Neural cell (in vitro differentiated cells): ENCODE results near the gene SOCS6.

ENCODE experiments used
- CTCF ChIP-seq: fragments of 450-650 bp; IDR thresholded peaks from 2 replicates; pipeline ENCODE4 v1.5.1; 2014; ENCODE audit warnings: antibody characterized with exemption, mild to moderate bottlenecking, moderate library complexity; ENCODE audit not compliant: poor library complexity, severe bottlenecking
- EP300 ChIP-seq: fragments of 450-650 bp; conservative IDR thresholded peaks from 2 replicates; pipeline ENCODE4 v1.6.1; 2014; ENCODE audit warnings: antibody characterized with exemption, mild to moderate bottlenecking, moderate library complexity; ENCODE audit not compliant: poor library complexity, severe bottlenecking
- EZH2 ChIP-seq: fragments of 200-600, 300-800 bp; shearing (Covaris generic), sonication (generic); IDR thresholded peaks from 2 replicates; pipeline ENCODE4 v1.6.1; 2014; ENCODE audit warnings: antibody characterized with exemption, low read length, borderline replicate concordance, mild to moderate bottlenecking; ENCODE audit not compliant: insufficient read depth, poor library complexity, severe bottlenecking
- MXI1 ChIP-seq: fragments of 450-650 bp; conservative IDR thresholded peaks from 2 replicates; pipeline ENCODE4 v1.6.1; 2014; ENCODE audit warnings: antibody characterized with exemption, mild to moderate bottlenecking; ENCODE audit not compliant: poor library complexity, severe bottlenecking
- POLR2AphosphoS5 ChIP-seq: IDR thresholded peaks from 2 replicates; pipeline ENCODE4 v1.6.1; 2012
- RAD21 ChIP-seq: fragments of 450-650 bp; conservative IDR thresholded peaks from 2 replicates; pipeline ENCODE4 v1.6.1; 2014; ENCODE audit warnings: antibody characterized with exemption, mild to moderate bottlenecking, moderate library complexity
- SMC3 ChIP-seq: fragments of 450-650 bp; conservative IDR thresholded peaks from 2 replicates; pipeline ENCODE4 v1.6.1; 2014; ENCODE audit warnings: antibody characterized with exemption, mild to moderate bottlenecking, moderate library complexity; ENCODE audit not compliant: poor library complexity
- TAF1 ChIP-seq: IDR thresholded peaks from 2 replicates; pipeline ENCODE4 v1.6.1; 2012; ENCODE audit warnings: low read depth
- TF ChIP-seq, protein P1 (sequence below): IDR thresholded peaks from 2 replicates; pipeline ENCODE4 v1.6.1; 2012; ENCODE audit warnings: borderline replicate concordance

DNA sequence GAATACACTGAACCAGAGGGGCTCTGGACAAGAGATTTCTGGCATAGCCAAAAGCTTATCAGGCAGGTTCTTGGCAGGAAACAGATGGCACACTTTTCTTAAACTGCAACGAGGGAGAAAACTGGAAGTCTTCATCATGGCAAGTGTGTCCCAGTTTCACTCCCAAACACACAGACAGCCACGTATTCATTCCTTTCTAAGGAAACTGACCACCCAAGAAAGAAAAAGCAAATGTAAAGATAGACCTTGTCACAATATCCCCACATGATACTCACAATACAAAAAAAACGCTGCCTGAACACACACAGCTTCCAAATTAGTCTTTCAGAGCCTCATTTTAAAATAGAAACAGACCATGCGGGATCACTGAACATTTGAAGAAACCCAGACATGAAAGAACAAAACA lies 42.8 kb upstream of the SOCS6 start:
- TF ChIP-seq CTCF (no peak), RAD21 (no peak), EP300 (no peak), POLR2AphosphoS5 (no peak), TAF1 (no peak), SMC3 (no peak), EZH2 (no peak), MXI1 (no peak)
- TF ChIP-seq, protein P1, sequence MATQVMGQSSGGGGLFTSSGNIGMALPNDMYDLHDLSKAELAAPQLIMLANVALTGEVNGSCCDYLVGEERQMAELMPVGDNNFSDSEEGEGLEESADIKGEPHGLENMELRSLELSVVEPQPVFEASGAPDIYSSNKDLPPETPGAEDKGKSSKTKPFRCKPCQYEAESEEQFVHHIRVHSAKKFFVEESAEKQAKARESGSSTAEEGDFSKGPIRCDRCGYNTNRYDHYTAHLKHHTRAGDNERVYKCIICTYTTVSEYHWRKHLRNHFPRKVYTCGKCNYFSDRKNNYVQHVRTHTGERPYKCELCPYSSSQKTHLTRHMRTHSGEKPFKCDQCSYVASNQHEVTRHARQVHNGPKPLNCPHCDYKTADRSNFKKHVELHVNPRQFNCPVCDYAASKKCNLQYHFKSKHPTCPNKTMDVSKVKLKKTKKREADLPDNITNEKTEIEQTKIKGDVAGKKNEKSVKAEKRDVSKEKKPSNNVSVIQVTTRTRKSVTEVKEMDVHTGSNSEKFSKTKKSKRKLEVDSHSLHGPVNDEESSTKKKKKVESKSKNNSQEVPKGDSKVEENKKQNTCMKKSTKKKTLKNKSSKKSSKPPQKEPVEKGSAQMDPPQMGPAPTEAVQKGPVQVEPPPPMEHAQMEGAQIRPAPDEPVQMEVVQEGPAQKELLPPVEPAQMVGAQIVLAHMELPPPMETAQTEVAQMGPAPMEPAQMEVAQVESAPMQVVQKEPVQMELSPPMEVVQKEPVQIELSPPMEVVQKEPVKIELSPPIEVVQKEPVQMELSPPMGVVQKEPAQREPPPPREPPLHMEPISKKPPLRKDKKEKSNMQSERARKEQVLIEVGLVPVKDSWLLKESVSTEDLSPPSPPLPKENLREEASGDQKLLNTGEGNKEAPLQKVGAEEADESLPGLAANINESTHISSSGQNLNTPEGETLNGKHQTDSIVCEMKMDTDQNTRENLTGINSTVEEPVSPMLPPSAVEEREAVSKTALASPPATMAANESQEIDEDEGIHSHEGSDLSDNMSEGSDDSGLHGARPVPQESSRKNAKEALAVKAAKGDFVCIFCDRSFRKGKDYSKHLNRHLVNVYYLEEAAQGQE, result no peak
